Measurements from ENCODE around the gene GPX8.
A peak's percentile ranks its signal among the peaks of the same experiment; 100 is the strongest.

The GPX8 gene

GRCh38 chr5:55141945-55142690 lies 17.9 kb upstream of the GPX8 start:
- no peak overlapping the region for H3K9ac ChIP-seq (ENCODE audit: low read length)
- no peaks in the 10 kb centered on the region for H3K36me3 ChIP-seq (ENCODE audit: control insufficient read depth in 1 of 2, insufficient read depth in 2 of 2, low read length in 2 of 2)
- no peak overlapping the region for H2BK12ac ChIP-seq (ENCODE audit: low read length)
- H3K4me2 ChIP-seq (ENCODE audit: low read length): no peak overlapping the region
- no peak overlapping the region for H2AK5ac ChIP-seq (ENCODE audit: low read length)
- no CpG with 5 or more reads among the region's 9 CpGs for WGBS (ENCODE audit: extremely low coverage, insufficient coverage, insufficient read length)
- no peaks in the 10 kb centered on the region for H3K79me1 ChIP-seq (ENCODE audit: low read length)
- no peak overlapping the region for H3K27ac ChIP-seq (ENCODE audit: low read depth, low read length)
- no peak overlapping the region for H4K12ac ChIP-seq (ENCODE audit: low read depth, low read length)
- no peak overlapping the region for H3K18ac ChIP-seq (ENCODE audit: low read length)
- H2BK120ac ChIP-seq (ENCODE audit: insufficient read depth, low read length, poor library complexity): no peak overlapping the region
- no peaks in the 10 kb centered on the region for H3K4me1 ChIP-seq (ENCODE audit: control insufficient read depth in 1 of 2, insufficient read depth in 2 of 2, low read length in 2 of 2)
- no peak overlapping the region for H4K8ac ChIP-seq (ENCODE audit: low read depth, low read length)
- no peak overlapping the region for H2AFZ ChIP-seq (ENCODE audit: insufficient read depth, low read length, poor library complexity)
- no peaks in the 10 kb centered on the region for H3K9me3 ChIP-seq (ENCODE audit: insufficient read depth, low read depth, low read length)
- no peak overlapping the region for H3K4me3 ChIP-seq (ENCODE audit: low read depth, low read length)
- no peak overlapping the region for H3K23ac ChIP-seq (ENCODE audit: low read length)
- DNase-seq: no peak
- H3K4ac ChIP-seq (ENCODE audit: low read depth, low read length): no peak overlapping the region
- H4K91ac ChIP-seq (ENCODE audit: low read depth, low read length): no peak overlapping the region
- H3K79me2 ChIP-seq (ENCODE audit: control insufficient read depth, insufficient read depth, low read length, poor library complexity): no peaks in the 10 kb centered on the region
- H3K14ac ChIP-seq (ENCODE audit: low read length): no peak overlapping the region
- no peaks in the 10 kb centered on the region for H3K27me3 ChIP-seq (ENCODE audit: insufficient read depth, low read length)
- no peak overlapping the region for H2BK5ac ChIP-seq (ENCODE audit: low read depth, low read length, poor library complexity)

- H2BK5ac ChIP-seq (ENCODE audit: low read depth, low read length, poor library complexity): no peak overlapping the region
- no peak overlapping the region for H2BK120ac ChIP-seq (ENCODE audit: insufficient read depth, low read length, poor library complexity)
- no peaks in the 10 kb centered on the region for H3K9me3 ChIP-seq (ENCODE audit: insufficient read depth, low read depth, low read length)
- no peak overlapping the region for H3K18ac ChIP-seq (ENCODE audit: low read length)
- no peaks in the 10 kb centered on the region for H3K79me2 ChIP-seq (ENCODE audit: control insufficient read depth, insufficient read depth, low read length, poor library complexity)
- no peak for DNase-seq
- no peak overlapping the region for H3K4ac ChIP-seq (ENCODE audit: low read depth, low read length)
- no CpG with 5 or more reads among the region's 4 CpGs for WGBS (ENCODE audit: extremely low coverage, insufficient coverage, insufficient read length)
- no peak overlapping the region for H4K91ac ChIP-seq (ENCODE audit: low read depth, low read length)
- no peak overlapping the region for H3K9ac ChIP-seq (ENCODE audit: low read length)
- H3K14ac ChIP-seq (ENCODE audit: low read length): no peak overlapping the region
- no peak overlapping the region for H2AFZ ChIP-seq (ENCODE audit: insufficient read depth, low read length, poor library complexity)
- H3K4me3 ChIP-seq (ENCODE audit: low read depth, low read length): no peak overlapping the region
- H3K23ac ChIP-seq (ENCODE audit: low read length): no peak overlapping the region
- no peaks in the 10 kb centered on the region for H3K36me3 ChIP-seq (ENCODE audit: control insufficient read depth in 1 of 2, insufficient read depth in 2 of 2, low read length in 2 of 2)
- H4K8ac ChIP-seq (ENCODE audit: low read depth, low read length): no peak overlapping the region
- no peaks in the 10 kb centered on the region for H3K4me1 ChIP-seq (ENCODE audit: control insufficient read depth in 1 of 2, insufficient read depth in 2 of 2, low read length in 2 of 2)
- H3K27me3 ChIP-seq (ENCODE audit: insufficient read depth, low read length): no peaks in the 10 kb centered on the region
- H3K27ac ChIP-seq (ENCODE audit: low read depth, low read length): no peak overlapping the region
- H2BK12ac ChIP-seq (ENCODE audit: low read length): no peak overlapping the region
- no peak overlapping the region for H2AK5ac ChIP-seq (ENCODE audit: low read length)
- H4K12ac ChIP-seq (ENCODE audit: low read depth, low read length): no peak overlapping the region
- H3K4me2 ChIP-seq (ENCODE audit: low read length): no peak overlapping the region
- H3K79me1 ChIP-seq (ENCODE audit: low read length): no peaks in the 10 kb centered on the region
Measured at GRCh38 chr5:55143624-55144023, 16.3 kb upstream of the GPX8 start.

GRCh38 chr5:55146080-55146479 lies 13.9 kb upstream of the GPX8 start:
- no peak for DNase-seq

GRCh38 chr5:55146543-55147151 lies 13.3 kb upstream of the GPX8 start:
- WGBS (ENCODE audit: extremely low coverage, insufficient coverage, insufficient read length): no CpG with 5 or more reads among the region's 11 CpGs

More at GRCh38 chr5:55146080-55146479, 13.9 kb upstream of the GPX8 start:
- no peak overlapping the region for H3K4ac ChIP-seq (ENCODE audit: low read depth, low read length)
- no peak overlapping the region for H2BK12ac ChIP-seq (ENCODE audit: low read length)
- no peak overlapping the region for H3K18ac ChIP-seq (ENCODE audit: low read length)
- no peak overlapping the region for H3K4me2 ChIP-seq (ENCODE audit: low read length)
- WGBS (ENCODE audit: extremely low coverage, insufficient coverage, insufficient read length): no CpG with 5 or more reads among the region's 8 CpGs
- no peak overlapping the region for H4K12ac ChIP-seq (ENCODE audit: low read depth, low read length)
- no peak overlapping the region for H2BK5ac ChIP-seq (ENCODE audit: low read depth, low read length, poor library complexity)
- H3K27me3 ChIP-seq (ENCODE audit: insufficient read depth, low read length): no peaks in the 10 kb centered on the region
- H3K79me2 ChIP-seq (ENCODE audit: control insufficient read depth, insufficient read depth, low read length, poor library complexity): no peaks in the 10 kb centered on the region
- no peaks in the 10 kb centered on the region for H3K36me3 ChIP-seq (ENCODE audit: control insufficient read depth in 1 of 2, insufficient read depth in 2 of 2, low read length in 2 of 2)
- H2AFZ ChIP-seq (ENCODE audit: insufficient read depth, low read length, poor library complexity): no peak overlapping the region
- no peak overlapping the region for H3K9ac ChIP-seq (ENCODE audit: low read length)
- H3K4me1 ChIP-seq (ENCODE audit: control insufficient read depth in 1 of 2, insufficient read depth in 2 of 2, low read length in 2 of 2): no peaks in the 10 kb centered on the region
- H3K27ac ChIP-seq (ENCODE audit: low read depth, low read length): no peak overlapping the region
- no peaks in the 10 kb centered on the region for H3K79me1 ChIP-seq (ENCODE audit: low read length)
- no peak overlapping the region for H3K23ac ChIP-seq (ENCODE audit: low read length)
- no peak overlapping the region for H2BK120ac ChIP-seq (ENCODE audit: insufficient read depth, low read length, poor library complexity)
- H3K14ac ChIP-seq (ENCODE audit: low read length): no peak overlapping the region
- no peaks in the 10 kb centered on the region for H3K9me3 ChIP-seq (ENCODE audit: insufficient read depth, low read depth, low read length)
- H4K8ac ChIP-seq (ENCODE audit: low read depth, low read length): no peak overlapping the region
- H3K4me3 ChIP-seq (ENCODE audit: low read depth, low read length): no peak overlapping the region
- no peak overlapping the region for H2AK5ac ChIP-seq (ENCODE audit: low read length)
- H4K91ac ChIP-seq (ENCODE audit: low read depth, low read length): no peak overlapping the region

More at GRCh38 chr5:55146543-55147151, 13.3 kb upstream of the GPX8 start:
- Histone ChIP-seq H3K14ac (ENCODE audit: low read length) (no peak overlapping the region), H3K79me1 (ENCODE audit: low read length) (no peaks in the 10 kb centered on the region), H4K8ac (ENCODE audit: low read depth, low read length) (no peak overlapping the region), H3K27me3 (ENCODE audit: insufficient read depth, low read length) (no peaks in the 10 kb centered on the region), H2BK12ac (ENCODE audit: low read length) (no peak overlapping the region), H2BK5ac (ENCODE audit: low read depth, low read length, poor library complexity) (no peak overlapping the region), H2BK120ac (ENCODE audit: insufficient read depth, low read length, poor library complexity) (no peak overlapping the region), H3K9me3 (ENCODE audit: insufficient read depth, low read depth, low read length) (no peaks in the 10 kb centered on the region), H2AFZ (ENCODE audit: insufficient read depth, low read length, poor library complexity) (no peak overlapping the region), H3K4me3 (ENCODE audit: low read depth, low read length) (no peak overlapping the region), H3K23ac (ENCODE audit: low read length) (no peak overlapping the region), H3K79me2 (ENCODE audit: control insufficient read depth, insufficient read depth, low read length, poor library complexity) (no peaks in the 10 kb centered on the region), H3K4me1 (ENCODE audit: control insufficient read depth in 1 of 2, insufficient read depth in 2 of 2, low read length in 2 of 2) (no peaks in the 10 kb centered on the region), H3K18ac (ENCODE audit: low read length) (no peak overlapping the region), H3K36me3 (ENCODE audit: control insufficient read depth in 1 of 2, insufficient read depth in 2 of 2, low read length in 2 of 2) (no peaks in the 10 kb centered on the region), H2AK5ac (ENCODE audit: low read length) (no peak overlapping the region), H3K4me2 (ENCODE audit: low read length) (no peak overlapping the region), H3K27ac (ENCODE audit: low read depth, low read length) (no peak overlapping the region), H4K12ac (ENCODE audit: low read depth, low read length) (no peak overlapping the region), H4K91ac (ENCODE audit: low read depth, low read length) (no peak overlapping the region), H3K4ac (ENCODE audit: low read depth, low read length) (no peak overlapping the region), H3K9ac (ENCODE audit: low read length) (no peak overlapping the region)
- DNase-seq: peak; percentile 88 to 98

Data from trophoblast cell (in vitro differentiated cells and primary cell).